ENCODE results near the gene ZCCHC12. TPM values are rescaled to one million over a fixed set of nuclear protein-coding genes. Genes with fewer than 3 reads are reported as not detected.

Gene ZCCHC12
- total RNA-seq, 1 experiment from 2014 or later: not detected

DNA sequence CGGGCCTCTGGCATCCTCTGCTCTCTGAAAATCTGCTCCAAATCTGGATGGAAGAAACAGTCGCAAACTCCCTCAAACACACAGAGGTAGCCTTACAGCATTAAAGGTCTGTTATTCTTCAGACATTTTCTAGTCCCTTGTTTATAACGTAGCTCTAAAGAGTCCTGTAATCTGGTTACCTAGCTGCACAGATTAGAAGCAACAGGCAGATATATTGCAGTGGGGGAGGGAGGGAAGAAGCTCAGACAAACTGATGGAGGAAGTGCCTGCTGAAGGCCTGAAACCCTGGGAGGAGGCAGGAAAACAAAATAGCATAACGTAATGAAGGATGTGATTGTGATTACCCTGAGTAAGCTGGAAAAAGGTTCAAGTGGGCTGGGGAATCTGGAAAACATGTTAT is 39.4 kb downstream of the ZCCHC12 start:
- no peak for DNase-seq (ENCODE audit: low read depth)
- in situ Hi-C loops (cut with HindIII; ENCODE audit: low pct_unique_long_range_greater_than_20kb, low sequenced_read_pairs): no loop called here

DNA sequence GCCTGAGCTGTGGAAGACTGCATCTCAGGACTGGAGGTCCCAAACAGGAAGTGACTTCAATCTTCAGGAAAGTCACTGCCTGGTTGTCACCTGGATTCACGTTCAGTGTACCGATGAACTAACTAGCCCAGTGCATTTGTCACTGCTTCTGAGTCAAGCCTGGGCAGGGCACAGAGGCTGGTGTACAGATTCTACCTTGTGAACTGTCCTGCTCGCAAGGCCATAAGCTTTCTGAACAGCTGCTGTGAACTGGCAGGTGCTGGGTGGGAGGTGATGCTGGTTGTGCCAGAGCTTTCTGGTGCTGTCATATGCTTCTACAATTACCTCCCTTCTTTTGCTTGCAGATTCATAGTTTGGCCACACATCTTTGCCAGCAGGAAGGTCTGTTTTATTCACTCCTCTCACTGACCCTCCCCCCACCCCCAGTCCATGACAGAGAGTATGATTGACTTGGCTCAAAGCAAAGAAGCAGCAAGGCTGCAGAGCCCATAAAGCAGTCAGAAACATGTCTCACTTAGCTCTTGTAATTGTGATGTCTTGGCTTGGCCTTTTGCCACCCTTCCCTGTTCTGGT is 40.5 kb downstream of the ZCCHC12 start:
- in situ Hi-C loops (cut with HindIII; ENCODE audit: low pct_unique_long_range_greater_than_20kb, low sequenced_read_pairs): no loop called here
- DNase-seq (ENCODE audit: low read depth): no peak

DNA sequence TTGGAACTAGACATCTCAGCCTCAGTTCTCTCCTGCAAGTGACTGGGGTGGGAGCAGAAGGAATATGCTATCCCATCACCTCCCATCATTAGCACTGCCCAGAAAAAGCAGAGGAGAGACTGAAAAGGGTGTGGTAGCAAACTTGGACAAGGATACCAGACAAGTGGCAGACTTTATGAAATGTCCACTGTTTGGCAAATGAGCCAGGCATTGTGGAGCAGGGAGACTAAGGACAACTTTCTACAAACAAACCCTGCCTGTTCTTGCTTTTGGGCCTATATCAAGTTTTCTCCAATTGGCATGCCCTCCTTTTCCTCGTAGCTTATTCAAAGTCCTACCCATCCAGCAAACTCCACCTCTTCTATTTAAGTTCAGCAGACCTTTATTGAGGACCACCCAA is 41.6 kb downstream of the ZCCHC12 start:
- in situ Hi-C loops (cut with HindIII; ENCODE audit: low pct_unique_long_range_greater_than_20kb, low sequenced_read_pairs): no loop called here
- DNase-seq (ENCODE audit: low read depth): no peak

DNA sequence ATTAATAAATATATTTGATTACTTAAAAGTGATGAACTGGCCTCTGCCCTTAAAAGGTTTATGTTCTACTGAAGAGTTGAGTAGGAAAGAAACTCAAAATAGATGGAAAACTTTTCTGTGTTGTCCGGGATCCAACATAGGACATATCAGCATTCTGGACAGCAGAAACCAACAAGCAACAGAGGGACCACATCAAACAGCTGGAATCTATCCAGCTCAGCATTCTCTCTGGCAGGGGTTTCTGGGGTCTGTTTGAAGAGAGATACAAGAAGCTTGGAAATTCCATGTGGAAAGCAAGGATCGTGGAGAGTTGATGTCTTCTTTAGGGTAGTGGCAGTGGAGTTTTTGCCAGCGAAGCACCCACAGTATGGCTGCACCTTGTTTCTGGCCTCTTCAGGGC is 43.6 kb downstream of the ZCCHC12 start:
- in situ Hi-C loops (cut with HindIII; ENCODE audit: low pct_unique_long_range_greater_than_20kb, low sequenced_read_pairs): no loop called here

DNA sequence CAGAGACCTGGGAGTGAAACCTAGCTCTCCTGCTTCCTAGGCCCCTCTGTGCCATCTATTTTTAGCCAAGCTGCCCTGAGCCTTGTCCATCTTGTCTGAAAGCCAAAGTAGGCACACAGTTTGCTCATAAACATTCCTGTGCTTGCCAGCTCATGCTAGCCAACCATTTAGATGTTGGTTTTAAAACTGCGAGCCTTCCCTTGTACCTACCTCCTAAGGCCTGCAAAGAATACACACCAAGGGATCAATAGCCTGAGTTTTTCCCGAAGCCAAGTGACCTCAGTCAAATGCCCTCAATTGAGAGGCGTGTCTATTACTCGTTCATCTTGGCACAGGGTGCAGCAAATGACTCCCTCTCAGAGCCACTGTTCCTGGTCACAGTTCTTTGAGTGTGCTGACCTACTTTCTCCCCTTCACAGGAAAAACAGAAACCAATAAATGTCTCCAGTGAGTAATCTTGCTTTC is 48.5 kb downstream of the ZCCHC12 start:
- DNase-seq (ENCODE audit: low read depth): no peak
- in situ Hi-C loops (cut with HindIII; ENCODE audit: low pct_unique_long_range_greater_than_20kb, low sequenced_read_pairs): no loop called here

More for the DNA sequence above, 43.6 kb downstream of the ZCCHC12 start:
- DNase-seq (ENCODE audit: low read depth): no peak

Other genes with a start within 250 kb of the ZCCHC12 start
- 20.3 and 22.3 TPM in 2 replicates for gene IL13RA1, start 96.2 kb upstream of the ZCCHC12 start, total RNA-seq (2014; rRNA removed; shearing (Covaris generic); ENCODE audit: low replicate concordance)
- 5.0 and 13.8 TPM in 2 replicates for gene LONRF3, start 150.8 kb downstream of the ZCCHC12 start, total RNA-seq (2014; rRNA removed; shearing (Covaris generic); ENCODE audit: low replicate concordance)
- not detected in 2 replicates for gene CT47C1, start 249.2 kb downstream of the ZCCHC12 start, total RNA-seq (2014; rRNA removed; shearing (Covaris generic); ENCODE audit: low replicate concordance)